ENCODE measurements around the gene AGPAT4.

DNA sequence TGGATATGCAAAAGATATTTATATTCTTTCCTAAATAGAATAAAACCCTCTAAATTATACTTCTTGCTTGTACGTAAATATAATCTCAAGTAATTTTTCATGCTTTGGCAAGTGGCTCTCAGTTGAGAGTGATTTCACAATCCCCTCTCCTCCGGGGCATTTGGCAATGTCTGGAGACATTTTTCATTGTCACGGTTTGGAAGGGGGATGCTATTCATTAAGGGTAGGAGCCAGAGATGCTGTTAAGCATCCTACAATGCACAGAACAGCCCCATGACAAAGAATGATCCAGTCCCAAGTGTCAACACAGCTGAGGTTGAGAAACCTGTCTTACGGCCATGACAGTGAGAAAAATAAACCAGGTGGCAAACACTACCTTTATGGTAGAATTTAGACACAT is 75.7 kb downstream of the AGPAT4 start:
- TF ChIP-seq, protein P1, sequence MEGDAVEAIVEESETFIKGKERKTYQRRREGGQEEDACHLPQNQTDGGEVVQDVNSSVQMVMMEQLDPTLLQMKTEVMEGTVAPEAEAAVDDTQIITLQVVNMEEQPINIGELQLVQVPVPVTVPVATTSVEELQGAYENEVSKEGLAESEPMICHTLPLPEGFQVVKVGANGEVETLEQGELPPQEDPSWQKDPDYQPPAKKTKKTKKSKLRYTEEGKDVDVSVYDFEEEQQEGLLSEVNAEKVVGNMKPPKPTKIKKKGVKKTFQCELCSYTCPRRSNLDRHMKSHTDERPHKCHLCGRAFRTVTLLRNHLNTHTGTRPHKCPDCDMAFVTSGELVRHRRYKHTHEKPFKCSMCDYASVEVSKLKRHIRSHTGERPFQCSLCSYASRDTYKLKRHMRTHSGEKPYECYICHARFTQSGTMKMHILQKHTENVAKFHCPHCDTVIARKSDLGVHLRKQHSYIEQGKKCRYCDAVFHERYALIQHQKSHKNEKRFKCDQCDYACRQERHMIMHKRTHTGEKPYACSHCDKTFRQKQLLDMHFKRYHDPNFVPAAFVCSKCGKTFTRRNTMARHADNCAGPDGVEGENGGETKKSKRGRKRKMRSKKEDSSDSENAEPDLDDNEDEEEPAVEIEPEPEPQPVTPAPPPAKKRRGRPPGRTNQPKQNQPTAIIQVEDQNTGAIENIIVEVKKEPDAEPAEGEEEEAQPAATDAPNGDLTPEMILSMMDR (IDR thresholded peaks at IDR 0.05): no peak
- TF ChIP-seq, protein P2, sequence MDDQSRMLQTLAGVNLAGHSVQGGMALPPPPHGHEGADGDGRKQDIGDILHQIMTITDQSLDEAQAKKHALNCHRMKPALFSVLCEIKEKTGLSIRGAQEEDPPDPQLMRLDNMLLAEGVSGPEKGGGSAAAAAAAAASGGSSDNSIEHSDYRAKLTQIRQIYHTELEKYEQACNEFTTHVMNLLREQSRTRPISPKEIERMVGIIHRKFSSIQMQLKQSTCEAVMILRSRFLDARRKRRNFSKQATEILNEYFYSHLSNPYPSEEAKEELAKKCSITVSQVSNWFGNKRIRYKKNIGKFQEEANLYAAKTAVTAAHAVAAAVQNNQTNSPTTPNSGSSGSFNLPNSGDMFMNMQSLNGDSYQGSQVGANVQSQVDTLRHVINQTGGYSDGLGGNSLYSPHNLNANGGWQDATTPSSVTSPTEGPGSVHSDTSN (IDR thresholded peaks at IDR 0.05): no peak
- TF ChIP-seq ZNF302 (CRISPR knock-in tag; IDR thresholded peaks at IDR 0.05): no peak
- TF ChIP-seq, protein P3, sequence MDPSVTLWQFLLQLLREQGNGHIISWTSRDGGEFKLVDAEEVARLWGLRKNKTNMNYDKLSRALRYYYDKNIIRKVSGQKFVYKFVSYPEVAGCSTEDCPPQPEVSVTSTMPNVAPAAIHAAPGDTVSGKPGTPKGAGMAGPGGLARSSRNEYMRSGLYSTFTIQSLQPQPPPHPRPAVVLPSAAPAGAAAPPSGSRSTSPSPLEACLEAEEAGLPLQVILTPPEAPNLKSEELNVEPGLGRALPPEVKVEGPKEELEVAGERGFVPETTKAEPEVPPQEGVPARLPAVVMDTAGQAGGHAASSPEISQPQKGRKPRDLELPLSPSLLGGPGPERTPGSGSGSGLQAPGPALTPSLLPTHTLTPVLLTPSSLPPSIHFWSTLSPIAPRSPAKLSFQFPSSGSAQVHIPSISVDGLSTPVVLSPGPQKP (IDR thresholded peaks at IDR 0.05; ENCODE audit: low read depth, low read length): no peak
- TF ChIP-seq CEBPB (IDR thresholded peaks at IDR 0.05): no peak

All from A549 (cell line).